H9 (cell line): ENCODE data around the gene EPS8L3. TPM values are rescaled to one million over a fixed set of nuclear protein-coding genes. Genes with fewer than 3 reads are reported as not detected.
"Not testable (repeated sequence)": the region's sequence is repeated elsewhere in the genome, so short reads cannot be mapped to it uniquely, and the experiment has no call there.

Experiments used
- DNase-seq: peaks from one replicate; pipeline ENCODE4 v3.0.0-alpha.2; 2017
- H2AFZ ChIP-seq: one replicate; pipeline ENCODE4 v1.6.1; 2013; ENCODE audit warnings: mild to moderate bottlenecking, low read length, control low read depth, moderate library complexity
- H2AK5ac ChIP-seq: 2 replicates; pipeline ENCODE4 v1.6.1; 2013; ENCODE audit warnings: low read length, control low read depth, mixed read lengths; ENCODE audit not compliant: insufficient read length
- H2BK120ac ChIP-seq: one replicate; pipeline ENCODE4 v1.6.1; 2013; ENCODE audit warnings: low read depth, mild to moderate bottlenecking, low read length, control low read depth, inconsistent platforms; ENCODE audit not compliant: poor library complexity, severe bottlenecking
- H2BK12ac ChIP-seq: 2 replicates; pipeline ENCODE4 v1.6.1; 2013; ENCODE audit warnings: low read length, control low read depth, mixed read lengths, low read depth; ENCODE audit not compliant: insufficient read length
- H2BK15ac ChIP-seq: 2 replicates; pipeline ENCODE4 v1.6.1; 2013; ENCODE audit warnings: low read depth, low read length, control low read depth
- H2BK20ac ChIP-seq: one replicate; pipeline ENCODE4 v1.6.1; 2013; ENCODE audit warnings: low read depth, mild to moderate bottlenecking, low read length, control low read depth, inconsistent platforms; ENCODE audit not compliant: poor library complexity, severe bottlenecking
- H2BK5ac ChIP-seq: 2 replicates; pipeline ENCODE4 v1.6.1; 2013; ENCODE audit warnings: low read length, control low read depth, mixed read lengths; ENCODE audit not compliant: insufficient read length
- H3K14ac ChIP-seq: 2 replicates; pipeline ENCODE4 v1.6.1; 2013; ENCODE audit warnings: low read length, control low read depth; ENCODE audit not compliant: insufficient read depth
- H3K18ac ChIP-seq: 2 replicates; pipeline ENCODE4 v1.6.1; 2013; ENCODE audit warnings: low read depth, mild to moderate bottlenecking, mixed read lengths, low read length, control low read depth; ENCODE audit not compliant: insufficient read length
- H3K23ac ChIP-seq: 2 replicates; pipeline ENCODE4 v1.6.1; 2013; ENCODE audit warnings: low read length, control low read depth, mixed read lengths, low read depth; ENCODE audit not compliant: insufficient read length
- H3K23me2 ChIP-seq: 2 replicates; pipeline ENCODE4 v1.6.1; 2013; ENCODE audit warnings: low read depth, mild to moderate bottlenecking, mixed read lengths, low read length, control low read depth; ENCODE audit not compliant: insufficient read length, poor library complexity, severe bottlenecking
- H3K27ac ChIP-seq: 2 replicates; pipeline ENCODE4 v1.5.1; 2013; ENCODE audit warnings: low read length, control low read depth, mixed read lengths, low read depth; ENCODE audit not compliant: insufficient read length
- H3K27me3 ChIP-seq: 2 replicates; pipeline ENCODE4 v1.6.1; 2013; ENCODE audit warnings: low read length, control low read depth, inconsistent platforms; ENCODE audit not compliant: insufficient read depth
- H3K4ac ChIP-seq: 2 replicates; pipeline ENCODE4 v1.6.1; 2013; ENCODE audit warnings: low read depth, mild to moderate bottlenecking, control low read depth, inconsistent platforms, low read length, moderate library complexity
- H3K4me1 ChIP-seq: 2 replicates; pipeline ENCODE4 v1.6.1; 2013; ENCODE audit warnings: low read length, control low read depth, inconsistent platforms; ENCODE audit not compliant: insufficient read depth
- H3K4me2 ChIP-seq: 2 replicates; pipeline ENCODE4 v1.6.1; 2013; ENCODE audit warnings: low read length, control low read depth, mixed read lengths; ENCODE audit not compliant: insufficient read length, insufficient read depth
- H3K56ac ChIP-seq: 2 replicates; pipeline ENCODE4 v1.6.1; 2013; ENCODE audit warnings: low read depth, mild to moderate bottlenecking, mixed read lengths, low read length, control low read depth; ENCODE audit not compliant: insufficient read length
- H3K79me1 ChIP-seq: 2 replicates; pipeline ENCODE4 v1.6.1; 2013; ENCODE audit warnings: low read depth, mild to moderate bottlenecking, moderate library complexity, low read length, control low read depth, inconsistent platforms; ENCODE audit not compliant: insufficient read depth, poor library complexity, severe bottlenecking
- H3K79me2 ChIP-seq: 2 replicates; pipeline ENCODE4 v1.6.1; 2013; ENCODE audit warnings: low read length, control low read depth, inconsistent platforms; ENCODE audit not compliant: insufficient read depth
- H3K9ac ChIP-seq: 2 replicates; pipeline ENCODE4 v1.6.1; 2013; ENCODE audit warnings: low read length, control low read depth, mixed read lengths; ENCODE audit not compliant: insufficient read length; ENCODE audit errors: extremely low read depth
- H3K9me3 ChIP-seq: one replicate; pipeline ENCODE4 v1.6.1; 2013; ENCODE audit warnings: low read depth, low read length, inconsistent platforms; ENCODE audit not compliant: control insufficient read depth
- H3T11ph ChIP-seq: one replicate; pipeline ENCODE4 v1.6.1; 2013; ENCODE audit warnings: mild to moderate bottlenecking, low read length, control low read depth, inconsistent platforms
- H4K20me1 ChIP-seq: one replicate; pipeline ENCODE4 v1.6.1; 2013; ENCODE audit not compliant: control insufficient read depth, insufficient read length, insufficient read depth
- H4K5ac ChIP-seq: 2 replicates; pipeline ENCODE4 v1.6.1; 2013; ENCODE audit warnings: low read depth, mild to moderate bottlenecking, mixed read lengths, low read length, control low read depth; ENCODE audit not compliant: insufficient read length
- H4K8ac ChIP-seq: replicated peaks from 2 replicates; pipeline ENCODE4 v1.6.1; 2013; ENCODE audit warnings: low read length, control low read depth, mixed read lengths, low read depth; ENCODE audit not compliant: insufficient read length
- H4K91ac ChIP-seq: 2 replicates; pipeline ENCODE4 v1.6.1; 2013; ENCODE audit warnings: low read depth, mild to moderate bottlenecking, moderate library complexity, mixed read lengths, low read length, control low read depth; ENCODE audit not compliant: insufficient read length
- H3K27ac Mint-ChIP-seq, 3 experiments: 2 replicates in 2 of 3; 3 replicates in 1 of 3; pipeline ENCODE4 v1.8.0; 2020 to 2021; ENCODE audit warnings: mixed read lengths in 3 of 3, mild to moderate bottlenecking in 1 of 3, moderate library complexity in 1 of 3
- H3K27me3 Mint-ChIP-seq: 2 replicates; pipeline ENCODE4 v1.8.0; 2021; ENCODE audit warnings: low read depth, mild to moderate bottlenecking, moderate library complexity, mixed read lengths
- H3K36me3 Mint-ChIP-seq, 3 experiments: 2 replicates in 2 of 3; 3 replicates in 1 of 3; pipeline ENCODE4 v1.8.0; 2020 to 2021; ENCODE audit warnings: low read depth in 3 of 3, mixed read lengths in 3 of 3; ENCODE audit not compliant: insufficient read depth in 1 of 3
- H3K4me1 Mint-ChIP-seq, 2 experiments: 2 replicates each; pipeline ENCODE4 v1.8.0; 2020; ENCODE audit warnings: mixed read lengths in 2 of 2
- H3K4me3 Mint-ChIP-seq, 2 experiments: 2 replicates in 1 of 2; 3 replicates in 1 of 2; pipeline ENCODE4 v1.8.0; 2020 to 2021; ENCODE audit warnings: mild to moderate bottlenecking in 2 of 2, mixed read lengths in 2 of 2, moderate library complexity in 1 of 2
- H3K9me3 Mint-ChIP-seq, 2 experiments: 2 replicates in 1 of 2; 3 replicates in 1 of 2; pipeline ENCODE4 v1.8.0; 2020; ENCODE audit warnings: mild to moderate bottlenecking in 2 of 2, mixed read lengths in 2 of 2, moderate library complexity in 1 of 2
- CTCF ChIP-seq: fragments of 200-600 bp; sonication (generic); conservative IDR thresholded peaks from 3 replicates; pipeline ENCODE4 v1.8.0; 2021; ENCODE audit warnings: antibody characterized with exemption, mild to moderate bottlenecking
- WGBS: extraction: QIAGEN DNeasy Blood & Tissue Kit; methylation state at CpG from one replicate; pipeline ENCODE4 v1.1.7; 2013; ENCODE audit warnings: missing lambda C conversion rate, low lambda C conversion rate, mixed read lengths; ENCODE audit not compliant: insufficient read length; ENCODE audit errors: extremely low coverage; 5-methylcytosine and 5-hydroxymethylcytosine counted together
- total RNA-seq: library from RNA; stranded (reverse); gene quantifications from 2 replicates; pipeline ENCODE4 v1.2.1, GENCODE V29; 2021

The EPS8L3 gene
- total RNA-seq, 1 experiment from 2014 or later = not detected

- WGBS = no CpG with 5 or more reads among the region's 22 CpGs
Observed at GRCh38 chr1:109712321-109712864, 51.3 kb downstream of the EPS8L3 start.

GRCh38 chr1:109711593-109712320 lies 52.0 kb downstream of the EPS8L3 start, which contains the start of gene GSTM5:
GSTM5 (plus strand) TSS chr1:109712251; CDS start chr1:109712313, 62 bp downstream.
- WGBS = no CpG with 5 or more reads among the region's 33 CpGs

More at GRCh38 chr1:109712321-109712864, 51.3 kb downstream of the EPS8L3 start:
- no peaks in the 10 kb centered on the region for H3K4me1 Mint-ChIP-seq
- peaks cover 14% of the 10 kb centered on the region for H3K27me3 Mint-ChIP-seq
- Histone ChIP-seq H3K23me2 (no peaks in the 10 kb centered on the region), H2AFZ (no peak overlapping the region), H2BK20ac (no peak overlapping the region), H4K5ac (no peak overlapping the region), H3K4me1 (no peaks in the 10 kb centered on the region), H3K56ac (no peak overlapping the region), H2BK5ac (no peak overlapping the region), H2BK12ac (no peak overlapping the region), H4K20me1 (no peaks in the 10 kb centered on the region), H2BK15ac (no peak overlapping the region), H2BK120ac (no peak overlapping the region), H3K9me3 (no peaks in the 10 kb centered on the region), H3K14ac (no peak overlapping the region), H4K91ac (no peak overlapping the region), H2AK5ac (no peak overlapping the region), H3T11ph (no peak overlapping the region), H3K4ac (no peak overlapping the region), H4K8ac (no peak overlapping the region), H3K23ac (no peak overlapping the region), H3K79me1 (no peaks in the 10 kb centered on the region), H3K4me2 (no peak overlapping the region), H3K9ac (no peak overlapping the region), H3K18ac (no peak overlapping the region), H3K79me2 (no peaks in the 10 kb centered on the region), H3K27ac (no peak overlapping the region), H3K27me3 (no peaks in the 10 kb centered on the region; the same call in 1 of the 2 replicates)
- DNase-seq = no peak
- no peak for TF ChIP-seq CTCF
- H3K4me3 Mint-ChIP-seq = no peak overlapping the region
- peaks cover 6 to 16% (median 8%) of the 10 kb centered on the region in 3 experiments; a peak in 5 of 7 replicates for H3K36me3 Mint-ChIP-seq
- H3K9me3 Mint-ChIP-seq = peaks cover 16 to 21% of the 10 kb centered on the region in 2 experiments
- no peak overlapping the region for H3K27ac Mint-ChIP-seq

More at GRCh38 chr1:109711593-109712320, 52.0 kb downstream of the EPS8L3 start, which contains the start of gene GSTM5:
- H3K23ac ChIP-seq, H3T11ph ChIP-seq, H3K18ac ChIP-seq, H2BK12ac ChIP-seq, H2BK5ac ChIP-seq, H3K9me3 ChIP-seq, H2BK120ac ChIP-seq, H3K27ac ChIP-seq, H4K20me1 ChIP-seq, H2BK15ac ChIP-seq, H4K5ac ChIP-seq, H4K8ac ChIP-seq, H3K4me3 Mint-ChIP-seq, H3K23me2 ChIP-seq, H3K79me1 ChIP-seq, H3K27me3 ChIP-seq, H3K4me2 ChIP-seq, H3K27ac Mint-ChIP-seq, H3K79me2 ChIP-seq, H3K56ac ChIP-seq, H3K14ac ChIP-seq, H3K4ac ChIP-seq, H2AFZ ChIP-seq, DNase-seq, H3K4me1 ChIP-seq, H2AK5ac ChIP-seq, H2BK20ac ChIP-seq, H3K9ac ChIP-seq, H3K4me1 Mint-ChIP-seq, H4K91ac ChIP-seq: not testable (repeated sequence)
- H3K36me3 Mint-ChIP-seq = peaks cover 6 to 16% (median 8%) of the 10 kb centered on the region in 3 experiments; a peak in 5 of 7 replicates
- H3K9me3 Mint-ChIP-seq = peaks cover 16 to 21% of the 10 kb centered on the region in 2 experiments
- H3K27me3 Mint-ChIP-seq = peaks cover 14% of the 10 kb centered on the region
